Stimulated activated naive B cell treated with anti-CD40 and anti-IgM and Interleukin-4, amounts not matched to agents 10 μg/mL and 1 μg/mL and 100 μg/mL, for 72 hours (primary cell): ENCODE data around the gene MYCBP2.

ENCODE experiments used
- ATAC-seq, 2 donors: fragments of 150-1000 bp; cut with Tn5 transposase; replicated peaks; 2 replicates each; pipeline ENCODE4 v1.10.0; 2021; ENCODE audit warnings: moderate library complexity in 1 of 2
- DNase-seq: peaks from one replicate; pipeline ENCODE4 v3.0.0; 2021
- H3K27ac Mint-ChIP-seq: one replicate; pipeline ENCODE4 v1.8.0; 2022; ENCODE audit warnings: mild to moderate bottlenecking, mixed read lengths
- H3K27me3 Mint-ChIP-seq, 2 donors: one replicate each; pipeline ENCODE4 v1.8.0; 2022; ENCODE audit warnings: mixed read lengths in 2 of 2
- H3K36me3 Mint-ChIP-seq, 2 donors: one replicate each; pipeline ENCODE4 v1.8.0; 2022; ENCODE audit warnings: mixed read lengths in 2 of 2, mild to moderate bottlenecking in 1 of 2
- H3K4me1 Mint-ChIP-seq, 2 donors: one replicate each; pipeline ENCODE4 v1.8.0; 2022; ENCODE audit warnings: mixed read lengths in 2 of 2, mild to moderate bottlenecking in 1 of 2
- H3K4me3 Mint-ChIP-seq, 2 donors: one replicate each; pipeline ENCODE4 v1.8.0; 2022; ENCODE audit warnings: mild to moderate bottlenecking in 2 of 2, mixed read lengths in 2 of 2, moderate library complexity in 1 of 2
- H3K9me3 Mint-ChIP-seq, 2 donors: one replicate each; pipeline ENCODE4 v1.8.0; 2022; ENCODE audit warnings: mixed read lengths in 2 of 2, mild to moderate bottlenecking in 1 of 2

MYCBP2 gene

GRCh38 chr13:77002590-77003190, 324.2 kb downstream of the MYCBP2 start:
- H3K9me3 Mint-ChIP-seq = no peaks in the 10 kb centered on the region
- H3K4me1 Mint-ChIP-seq = peaks cover 12 to 35% of the 10 kb centered on the region in 2 donors
- no peaks in the 10 kb centered on the region for H3K27me3 Mint-ChIP-seq
- no peak for DNase-seq
- ATAC-seq = no peak
- peak overlapping the region; percentile 0 for H3K27ac Mint-ChIP-seq
- H3K36me3 Mint-ChIP-seq = peaks cover 23 to 36% of the 10 kb centered on the region in 2 donors
- H3K4me3 Mint-ChIP-seq = no peak overlapping the region

- Mint-ChIP-seq H3K4me1 (peaks cover 10 to 36% of the 10 kb centered on the region in 2 donors), H3K9me3 (no peaks in the 10 kb centered on the region), H3K27ac (no peak overlapping the region), H3K4me3 (no peak overlapping the region), H3K27me3 (no peaks in the 10 kb centered on the region), H3K36me3 (peaks cover 24 to 37% of the 10 kb centered on the region in 2 donors)
- no peak for ATAC-seq
- no peak for DNase-seq
Observed at GRCh38 chr13:77001963-77002587, 324.8 kb downstream of the MYCBP2 start.

GRCh38 chr13:77001540-77001939, 325.4 kb downstream of the MYCBP2 start:
- Mint-ChIP-seq H3K4me3 (no peak overlapping the region), H3K9me3 (no peaks in the 10 kb centered on the region), H3K27ac (no peak overlapping the region), H3K4me1 (peaks cover 9 to 35% of the 10 kb centered on the region in 2 donors), H3K27me3 (no peaks in the 10 kb centered on the region), H3K36me3 (peaks cover 27 to 41% of the 10 kb centered on the region in 2 donors)
- ATAC-seq (no peak), DNase-seq (no peak)

- H3K4me3 Mint-ChIP-seq = no peak overlapping the region
- no peak overlapping the region for H3K27ac Mint-ChIP-seq
- no peak for ATAC-seq
- DNase-seq = no peak
- no peaks in the 10 kb centered on the region for H3K27me3 Mint-ChIP-seq
- H3K9me3 Mint-ChIP-seq = no peaks in the 10 kb centered on the region
- H3K36me3 Mint-ChIP-seq = peaks cover 33 to 49% of the 10 kb centered on the region in 2 donors
- peaks cover 9 to 35% of the 10 kb centered on the region in 2 donors for H3K4me1 Mint-ChIP-seq
Observed at GRCh38 chr13:77000475-77000874, 326.4 kb downstream of the MYCBP2 start.
